Hepatocyte (in vitro differentiated cells): ENCODE data around the gene ASXL3. TPM values are rescaled to one million over a fixed set of nuclear protein-coding genes. Genes with fewer than 3 reads are reported as not detected.

Source experiments
- DNase-seq: peaks from one replicate; pipeline ENCODE4 v3.0.0-alpha.2; 2016; ENCODE audit warnings: low spot score
- H2AFZ ChIP-seq: fragments of 200-600 bp; sonication (generic); 2 replicates; pipeline ENCODE4 v1.6.0; 2016; ENCODE audit warnings: antibody characterized with exemption, mild to moderate bottlenecking
- H3K27ac ChIP-seq: fragments of 200-600 bp; sonication (generic); 2 replicates; pipeline ENCODE4 v1.5.1; 2016; ENCODE audit warnings: mild to moderate bottlenecking
- H3K27me3 ChIP-seq: fragments of 200-600 bp; sonication (generic); 2 replicates; pipeline ENCODE4 v1.6.1; 2016
- H3K36me3 ChIP-seq: fragments of 200-600 bp; sonication (generic); replicated peaks from 2 replicates; pipeline ENCODE4 v1.5.1; 2016; ENCODE audit warnings: low read depth; ENCODE audit not compliant: insufficient read depth
- H3K4me1 ChIP-seq: fragments of 200-600 bp; sonication (generic); 2 replicates; pipeline ENCODE4 v1.5.1; 2016; ENCODE audit warnings: mild to moderate bottlenecking, moderate library complexity; ENCODE audit not compliant: insufficient read depth
- H3K4me2 ChIP-seq: fragments of 200-600 bp; sonication (generic); 2 replicates; pipeline ENCODE4 v1.6.0; 2016
- H3K4me3 ChIP-seq: fragments of 200-600 bp; sonication (generic); 2 replicates; pipeline ENCODE4 v1.5.1; 2016; ENCODE audit warnings: mild to moderate bottlenecking
- H3K79me2 ChIP-seq: fragments of 200-600 bp; sonication (generic); 2 replicates; pipeline ENCODE4 v1.6.0; 2017; ENCODE audit warnings: mild to moderate bottlenecking
- H3K9me2 ChIP-seq: fragments of 200-600 bp; sonication (generic); replicated peaks from 2 replicates; pipeline ENCODE4 v1.6.0; 2017; ENCODE audit warnings: mild to moderate bottlenecking; ENCODE audit not compliant: insufficient read depth
- H3K9me3 ChIP-seq: fragments of 200-600 bp; sonication (generic); 2 replicates; pipeline ENCODE4 v1.5.1; 2016; ENCODE audit warnings: low read depth, mild to moderate bottlenecking
- H4K20me1 ChIP-seq: fragments of 200-600 bp; sonication (generic); 2 replicates; pipeline ENCODE4 v1.6.0; 2016; ENCODE audit warnings: mild to moderate bottlenecking; ENCODE audit not compliant: insufficient read depth, poor library complexity, severe bottlenecking
- CTCF ChIP-seq: fragments of 200-600 bp; sonication (generic); IDR thresholded peaks from 2 replicates; pipeline ENCODE4 v1.5.1; 2016; ENCODE audit warnings: antibody characterized with exemption, mild to moderate bottlenecking; ENCODE audit not compliant: poor library complexity
- EZH2 ChIP-seq: fragments of 200-600 bp; sonication (generic); IDR thresholded peaks from 2 replicates; pipeline ENCODE4 v1.6.1; 2016; ENCODE audit warnings: antibody characterized with exemption, mild to moderate bottlenecking, borderline replicate concordance
- EZH2phosphoT487 ChIP-seq: fragments of 200-600 bp; sonication (generic); IDR thresholded peaks from one replicate; pipeline ENCODE4 v1.6.1; 2018; ENCODE audit warnings: antibody characterized with exemption, mild to moderate bottlenecking, low read depth, moderate library complexity; ENCODE audit not compliant: unreplicated experiment, severe bottlenecking
- WGBS: methylation state at CpG from one replicate; pipeline ENCODE4 v1.1.6; 2016; ENCODE audit warnings: low lambda C conversion rate; ENCODE audit errors: missing lambda C conversion rate; 5-methylcytosine and 5-hydroxymethylcytosine counted together
- polyA plus RNA-seq: library from polyadenylated mRNA; unstranded; fragments of >200 nt; fragmentation: Nextera tagmentation; extraction: Ambion mirVana; gene quantifications from 2 replicates; pipeline ENCODE4 v1.2.1, GENCODE V29; 2016
- total RNA-seq: library from RNA; depleted of rRNA; stranded (reverse); fragments of >200 nt; gene quantifications from 2 replicates; pipeline ENCODE4 v1.2.3, GENCODE V29; 2014

ASXL3 gene
- total and polyA plus RNA-seq, 2 experiments from 2014 or later: 1.4 to 8.7 TPM

- peak overlapping the region; percentile 32 for H3K4me2 ChIP-seq
- peak; percentile 73 for DNase-seq
Observed at GRCh38 chr18:33755931-33756560, 178.0 kb downstream of the ASXL3 start.

DNA sequence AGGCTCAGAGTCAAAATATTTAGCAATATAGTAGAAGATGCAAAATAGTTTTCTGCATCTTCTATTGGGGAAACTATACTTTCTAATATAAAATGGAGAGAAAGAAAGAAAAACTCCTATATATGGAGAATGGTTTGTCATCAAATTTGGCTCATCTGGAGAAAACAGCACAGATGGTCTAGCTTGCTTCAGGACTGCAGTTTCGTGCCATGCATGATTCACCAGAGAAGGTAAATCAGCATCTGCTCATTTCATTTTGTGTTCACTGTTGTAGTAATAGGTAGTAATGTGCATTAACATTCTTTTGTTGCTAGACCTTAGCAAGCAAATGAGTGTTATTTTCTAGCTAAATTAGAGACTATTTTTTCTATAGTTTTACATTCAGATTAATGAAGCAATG lies 179.0 kb downstream of the ASXL3 start:
- H3K4me2 ChIP-seq: no peak overlapping the region
- TF ChIP-seq CTCF (no peak), EZH2phosphoT487 (no peak), EZH2 (no peak)
- DNase-seq: no peak
- H3K9me2 ChIP-seq: no peaks in the 10 kb centered on the region
- H3K9me3 ChIP-seq: no peaks in the 10 kb centered on the region
- H3K27me3 ChIP-seq: no peaks in the 10 kb centered on the region
- H2AFZ ChIP-seq: no peak overlapping the region
- no peaks in the 10 kb centered on the region for H3K36me3 ChIP-seq
- WGBS: 92% methylated on average over 1 of the region's 1 CpG
- H3K4me3 ChIP-seq: no peak overlapping the region
- H3K79me2 ChIP-seq: no peaks in the 10 kb centered on the region
- peaks cover 8% of the 10 kb centered on the region for H3K4me1 ChIP-seq
- no peaks in the 10 kb centered on the region for H4K20me1 ChIP-seq
- no peak overlapping the region for H3K27ac ChIP-seq

More at GRCh38 chr18:33755931-33756560, 178.0 kb downstream of the ASXL3 start:
- WGBS: 28% methylated on average over 6 of the region's 6 CpGs
- Histone ChIP-seq H3K4me3 (no peak overlapping the region), H3K9me2 (no peaks in the 10 kb centered on the region), H3K4me1 (peaks cover 8% of the 10 kb centered on the region), H3K79me2 (no peaks in the 10 kb centered on the region), H3K27ac (peak overlapping the region; percentile 41), H3K36me3 (no peaks in the 10 kb centered on the region), H2AFZ (no peak overlapping the region), H3K27me3 (no peaks in the 10 kb centered on the region), H3K9me3 (no peaks in the 10 kb centered on the region), H4K20me1 (no peaks in the 10 kb centered on the region)
- TF ChIP-seq CTCF (no peak), EZH2phosphoT487 (no peak), EZH2 (no peak)

DNA sequence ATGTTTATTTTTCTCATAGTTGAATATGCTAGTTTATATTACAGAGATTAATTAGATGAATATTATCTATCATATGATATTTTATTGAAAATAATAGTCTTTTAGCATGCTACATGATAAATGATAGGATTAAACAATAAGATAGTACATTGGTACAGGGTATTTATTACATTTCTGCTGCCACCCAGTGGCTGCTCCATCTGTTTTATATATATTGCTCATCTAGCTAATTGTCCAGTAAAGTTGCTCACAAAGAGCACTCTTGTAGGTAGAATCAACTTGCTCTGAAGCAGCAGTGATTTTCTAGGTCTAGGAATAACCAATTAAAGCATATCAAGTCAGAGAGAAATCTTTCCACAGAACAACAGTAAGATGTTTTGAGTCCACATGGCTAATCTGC lies 183.3 kb downstream of the ASXL3 start:
- Histone ChIP-seq H3K27me3 (no peaks in the 10 kb centered on the region), H4K20me1 (no peaks in the 10 kb centered on the region), H3K4me2 (no peak overlapping the region), H3K36me3 (no peaks in the 10 kb centered on the region), H3K9me2 (no peaks in the 10 kb centered on the region), H3K4me3 (no peak overlapping the region), H3K27ac (no peak overlapping the region), H3K9me3 (no peaks in the 10 kb centered on the region), H3K79me2 (no peaks in the 10 kb centered on the region), H3K4me1 (no peaks in the 10 kb centered on the region), H2AFZ (no peak overlapping the region)
- TF ChIP-seq EZH2: no peak
- TF ChIP-seq CTCF: peak; percentile 56
- no peak for TF ChIP-seq EZH2phosphoT487
- DNase-seq: peak; percentile 36

GRCh38 chr18:33781429-33781828 lies 203.4 kb downstream of the ASXL3 start:
- Histone ChIP-seq H3K27me3 (no peaks in the 10 kb centered on the region), H3K79me2 (no peaks in the 10 kb centered on the region), H3K36me3 (no peaks in the 10 kb centered on the region), H3K4me2 (no peak overlapping the region), H2AFZ (no peak overlapping the region), H3K9me3 (no peaks in the 10 kb centered on the region), H3K4me3 (no peak overlapping the region), H4K20me1 (no peaks in the 10 kb centered on the region), H3K9me2 (no peaks in the 10 kb centered on the region), H3K27ac (no peak overlapping the region), H3K4me1 (no peaks in the 10 kb centered on the region)
- DNase-seq: no peak
- TF ChIP-seq CTCF: no peak
